ENCODE results near the gene TNFSF12. TPM values are rescaled to one million over a fixed set of nuclear protein-coding genes. Genes with fewer than 3 reads are reported as not detected.
A peak's percentile ranks its signal among the peaks of the same experiment; 100 is the strongest.

TNFSF12 gene
- total and polyA plus RNA-seq, 9 of the 15 experiments (the other 6 are each of a cell fraction or from before 2014, with no cell fraction given): 0.03 to 0.95 (median 0.19) TPM; not detected in 3

DNA sequence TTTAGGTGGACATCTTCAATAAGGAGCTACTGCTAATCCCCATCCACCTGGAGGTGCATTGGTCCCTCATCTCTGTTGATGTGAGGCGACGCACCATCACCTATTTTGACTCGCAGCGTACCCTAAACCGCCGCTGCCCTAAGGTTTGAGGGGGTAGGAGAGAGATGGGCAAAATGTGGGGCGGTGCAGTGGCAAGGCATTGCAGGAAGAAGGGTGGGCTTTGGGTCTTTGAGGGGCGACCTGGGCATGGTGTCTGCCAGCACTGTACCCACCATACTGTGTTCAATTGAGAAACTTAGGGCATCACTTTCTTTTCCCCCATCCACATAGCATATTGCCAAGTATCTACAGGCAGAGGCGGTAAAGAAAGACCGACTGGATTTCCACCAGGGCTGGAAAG, 21.5 kb downstream of the TNFSF12 start:
- FAIRE-seq: no peak
- ChIA-PET POLR2A (interaction anchor here (1.0 to 6.7 kb wide), 3 partner anchors 10 to 13 kb away, joined by 4 to 46 read pairs (median 4); partner anchors contain the start of gene MPDU1), CTCF (ENCODE audit: low intra/inter-chr PET ratio) (no interaction called here)
- WGBS (ENCODE audit: insufficient coverage, low coverage, missing lambda C conversion rate): 93% methylated on average over 6 of the region's 10 CpGs
- Histone ChIP-seq H3K4me1 (replicated peaks in 1 of 2; ENCODE audit: control insufficient read depth in 2 of 2, insufficient read depth in 2 of 2, low read length in 2 of 2) (peaks cover 5 to 15% of the 10 kb centered on the region in 2 experiments; a peak in 4 of 5 replicates), H3K9ac (ENCODE audit: insufficient read depth in 1 of 2, low read depth in 2 of 2, low read length in 2 of 2) (no peak overlapping the region; a peak in 1 of 4 replicates), H3K27me3 (ENCODE audit: control insufficient read depth in 2 of 2, insufficient read depth in 2 of 2, low read length in 2 of 2) (no peaks in the 10 kb centered on the region), H3K36me3 (ENCODE audit: control insufficient read depth, insufficient read depth, low read length) (peaks cover 79% of the 10 kb centered on the region), H3K9me3 (replicated peaks; ENCODE audit: control insufficient read depth, insufficient read depth, low read depth, low read length) (no peaks in the 10 kb centered on the region), H4K20me1 (replicated peaks; ENCODE audit: control insufficient read depth, insufficient read depth, low read length) (peaks cover 17% of the 10 kb centered on the region), H2AFZ (ENCODE audit: low read depth, low read length) (no peak overlapping the region), H3K79me2 (ENCODE audit: control insufficient read depth, insufficient read depth, low read length) (peaks cover 33% of the 10 kb centered on the region), H3K9me1 (ENCODE audit: control insufficient read depth, insufficient read depth, low read length) (peaks cover 7% of the 10 kb centered on the region), H3K4me2 (ENCODE audit: insufficient read depth, low read length) (no peak overlapping the region), H3K27ac (ENCODE audit: extremely low read depth, low read depth, low read length) (no peak overlapping the region), H3K4me3 (no peak overlapping the region)
- in situ Hi-C loops (cut with MboI): loop anchor here (25.0 kb wide), 1 partner anchor 533 kb away; the partner anchor contains the start of genes SLC16A11 and SLC16A13
- no peak for DNase-seq (ENCODE audit: extremely low read depth in 1 of 4, low spot score in 3 of 4)
- no TSS peak for BruUV-seq (replicated peaks)
- TF ChIP-seq POLR2A (conservative IDR thresholded peaks at IDR 0.05) (no peak), MYNN (IDR thresholded peaks at IDR 0.05) (no peak), MYNN (CRISPR knock-in tag; IDR thresholded peaks at IDR 0.05) (no peak)
- TF ChIP-seq, protein P1, sequence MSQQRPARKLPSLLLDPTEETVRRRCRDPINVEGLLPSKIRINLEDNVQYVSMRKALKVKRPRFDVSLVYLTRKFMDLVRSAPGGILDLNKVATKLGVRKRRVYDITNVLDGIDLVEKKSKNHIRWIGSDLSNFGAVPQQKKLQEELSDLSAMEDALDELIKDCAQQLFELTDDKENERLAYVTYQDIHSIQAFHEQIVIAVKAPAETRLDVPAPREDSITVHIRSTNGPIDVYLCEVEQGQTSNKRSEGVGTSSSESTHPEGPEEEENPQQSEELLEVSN (IDR thresholded peaks at IDR 0.05; ENCODE audit: borderline replicate concordance in 1 of 2, extremely low read depth in 1 of 2, insufficient read depth in 1 of 2, insufficient read length in 1 of 2, low read depth in 1 of 2, low read length in 1 of 2, poor library complexity in 1 of 2, severe bottlenecking in 1 of 2): no peak
- no peak for ATAC-seq
- intact Hi-C loops (cut with micrococcal nuclease): no loop called here

DNA sequence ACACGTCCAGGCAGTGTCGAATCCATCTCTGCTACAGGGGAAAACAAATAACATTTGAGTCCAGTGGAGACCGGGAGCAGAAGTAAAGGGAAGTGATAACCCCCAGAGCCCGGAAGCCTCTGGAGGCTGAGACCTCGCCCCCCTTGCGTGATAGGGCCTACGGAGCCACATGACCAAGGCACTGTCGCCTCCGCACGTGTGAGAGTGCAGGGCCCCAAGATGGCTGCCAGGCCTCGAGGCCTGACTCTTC, 23.4 kb downstream of the TNFSF12 start:
- peaks cover 33% of the 10 kb centered on the region for H4K20me1 ChIP-seq (replicated peaks; ENCODE audit: control insufficient read depth, insufficient read depth, low read length)
- 0% methylated on average over 11 of the region's 11 CpGs for WGBS (ENCODE audit: insufficient coverage, low coverage, missing lambda C conversion rate)
- H3K79me2 ChIP-seq (ENCODE audit: control insufficient read depth, insufficient read depth, low read length): peaks cover 53% of the 10 kb centered on the region
- H2AFZ ChIP-seq (ENCODE audit: low read depth, low read length): peak overlapping the region; percentile 88
- H3K4me1 ChIP-seq (replicated peaks in 1 of 2; ENCODE audit: control insufficient read depth in 2 of 2, insufficient read depth in 2 of 2, low read length in 2 of 2): peaks cover 5 to 23% of the 10 kb centered on the region in 2 experiments; a peak in 4 of 5 replicates
- no peaks in the 10 kb centered on the region for H3K27me3 ChIP-seq (ENCODE audit: control insufficient read depth in 2 of 2, insufficient read depth in 2 of 2, low read length in 2 of 2)
- no peaks in the 10 kb centered on the region for H3K9me3 ChIP-seq (replicated peaks; ENCODE audit: control insufficient read depth, insufficient read depth, low read depth, low read length)
- POLR2A ChIA-PET: interaction anchor here (0.6 to 6.7 kb wide), 6 partner anchors 9 to 1169 kb away, joined by 3 to 46 read pairs (median 5); partner anchors contain the start of genes MPDU1 and SAT2
- H3K9ac ChIP-seq (ENCODE audit: insufficient read depth in 1 of 2, low read depth in 2 of 2, low read length in 2 of 2): peak overlapping the region; percentile 40 to 86; a peak in 3 of 4 replicates
- DNase-seq (ENCODE audit: extremely low read depth in 1 of 4, low spot score in 3 of 4): no peak
- intact Hi-C loops (cut with micrococcal nuclease) (no loop called here), in situ Hi-C loops (cut with MboI) (loop anchor here (25.0 kb wide), 1 partner anchor 535 kb away; the partner anchor contains the start of genes SLC16A11 and SLC16A13)
- peaks cover 9% of the 10 kb centered on the region for H3K9me1 ChIP-seq (ENCODE audit: control insufficient read depth, insufficient read depth, low read length)
- peaks cover 79% of the 10 kb centered on the region for H3K36me3 ChIP-seq (ENCODE audit: control insufficient read depth, insufficient read depth, low read length)
- CTCF ChIA-PET (ENCODE audit: low intra/inter-chr PET ratio): no interaction called here
- FAIRE-seq: no peak
- H3K4me3 ChIP-seq: peak overlapping the region; percentile 99
- no TSS peak for BruUV-seq (replicated peaks)
- no peak for ATAC-seq
- H3K4me2 ChIP-seq (ENCODE audit: insufficient read depth, low read length): peak overlapping the region; percentile 95
- H3K27ac ChIP-seq (ENCODE audit: extremely low read depth, low read depth, low read length): peak overlapping the region; percentile 94
- peak; percentile 43; the same call in 1 of the 2 replicates for TF ChIP-seq TAF7 (tag; IDR thresholded peaks at IDR 0.05)
- no peak for TF ChIP-seq RNF2 (IDR thresholded peaks at IDR 0.05)
- TF ChIP-seq, protein P2, sequence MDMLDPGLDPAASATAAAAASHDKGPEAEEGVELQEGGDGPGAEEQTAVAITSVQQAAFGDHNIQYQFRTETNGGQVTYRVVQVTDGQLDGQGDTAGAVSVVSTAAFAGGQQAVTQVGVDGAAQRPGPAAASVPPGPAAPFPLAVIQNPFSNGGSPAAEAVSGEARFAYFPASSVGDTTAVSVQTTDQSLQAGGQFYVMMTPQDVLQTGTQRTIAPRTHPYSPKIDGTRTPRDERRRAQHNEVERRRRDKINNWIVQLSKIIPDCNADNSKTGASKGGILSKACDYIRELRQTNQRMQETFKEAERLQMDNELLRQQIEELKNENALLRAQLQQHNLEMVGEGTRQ (CRISPR knock-in tag; IDR thresholded peaks at IDR 0.05): peak; percentile 94
- TF ChIP-seq FOS (IDR thresholded peaks at IDR 0.05; ENCODE audit: extremely low read depth, insufficient read length): no peak
- no peak for TF ChIP-seq ZNF239 (CRISPR knock-in tag; IDR thresholded peaks at IDR 0.05)
- TF ChIP-seq KLF1 (tag; IDR thresholded peaks at IDR 0.05): peak; percentile 52; the same call in 1 of the 2 replicates
- peak; percentile 93 for TF ChIP-seq RAD51 (IDR thresholded peaks at IDR 0.05; ENCODE audit: borderline replicate concordance, low read depth)
